Naive thymus-derived CD4-positive, alpha-beta T cell (primary cell): ENCODE measurements around the gene FILIP1. TPM values are rescaled to one million over a fixed set of nuclear protein-coding genes. Genes with fewer than 3 reads are reported as not detected.
A peak's percentile ranks its signal among the peaks of the same experiment; 100 is the strongest.

Source experiments
- ATAC-seq: fragments of 150-1000 bp; cut with Tn5 transposase; 2 replicates; pipeline ENCODE4 v1.10.0; 2021; ENCODE audit warnings: mild to moderate bottlenecking, moderate library complexity
- CTCF ChIA-PET: fragments of 350-600 bp; sonication (Branson Sonifier 250); formaldehyde crosslinking; loops from one replicate; lab custom pipeline; 2021; ENCODE audit warnings: antibody characterized with exemption; lab: Charles Lee
- POLR2A ChIA-PET: fragments of 350-600 bp; sonication (Branson Sonifier 250); formaldehyde crosslinking; loops from one replicate; lab custom pipeline; 2021; ENCODE audit warnings: antibody characterized with exemption, inconsistent platforms; lab: Charles Lee
- DNase-seq, 9 donors: peaks; one replicate each; pipeline versions ENCODE4 v3.0.0 to v3.0.0-alpha.2; 2020 to 2022; ENCODE audit warnings: mixed read lengths in 1 of 9
- H3K27ac ChIP-seq: one replicate; pipeline ENCODE4 v1.7.0; 2013; ENCODE audit warnings: mild to moderate bottlenecking, low read depth, low read length, moderate library complexity
- H3K27me3 ChIP-seq, 2 donors: one replicate each; pipeline ENCODE4 v1.7.0; 2013; ENCODE audit warnings: low read length in 2 of 2, mild to moderate bottlenecking in 2 of 2, moderate library complexity in 2 of 2; ENCODE audit not compliant: control insufficient read depth in 2 of 2, insufficient read depth in 2 of 2
- H3K36me3 ChIP-seq, 3 experiments: 1 replicate in 2 of 3; 2 replicates in 1 of 3; pipeline ENCODE4 v1.7.0; 2013; ENCODE audit warnings: low read length in 3 of 3, mild to moderate bottlenecking in 3 of 3, moderate library complexity in 1 of 3; ENCODE audit not compliant: insufficient read depth in 3 of 3, control insufficient read depth in 2 of 3
- H3K4me1 ChIP-seq, 2 donors: one replicate each; pipeline ENCODE4 v1.7.0; 2013; ENCODE audit warnings: low read length in 2 of 2, mild to moderate bottlenecking in 2 of 2, moderate library complexity in 1 of 2; ENCODE audit not compliant: control insufficient read depth in 2 of 2, insufficient read depth in 2 of 2
- H3K4me3 ChIP-seq: 2 replicates; pipeline ENCODE4 v1.7.0; 2013; ENCODE audit warnings: mild to moderate bottlenecking, low read length
- H3K9me3 ChIP-seq, 3 experiments: 1 replicate in 2 of 3; 2 replicates in 1 of 3; pipeline ENCODE4 v1.7.0; 2013; ENCODE audit warnings: low read length in 3 of 3; ENCODE audit not compliant: control insufficient read depth in 2 of 3
- H3K27ac Mint-ChIP-seq, 9 donors: one replicate each; pipeline ENCODE4 v1.8.0; 2020 to 2022; ENCODE audit warnings: mixed read lengths in 9 of 9, mild to moderate bottlenecking in 8 of 9, moderate library complexity in 5 of 9, inconsistent platforms in 2 of 9
- H3K27me3 Mint-ChIP-seq, 5 donors: one replicate each; pipeline ENCODE4 v1.8.0; 2021 to 2022; ENCODE audit warnings: mixed read lengths in 5 of 5, mild to moderate bottlenecking in 1 of 5
- H3K36me3 Mint-ChIP-seq, 5 donors: one replicate each; pipeline ENCODE4 v1.8.0; 2020 to 2022; ENCODE audit warnings: mixed read lengths in 5 of 5, mild to moderate bottlenecking in 3 of 5, inconsistent platforms in 1 of 5
- H3K4me1 Mint-ChIP-seq, 7 donors: one replicate each; pipeline ENCODE4 v1.8.0; 2020 to 2022; ENCODE audit warnings: mixed read lengths in 7 of 7, mild to moderate bottlenecking in 3 of 7, inconsistent platforms in 1 of 7
- H3K4me3 Mint-ChIP-seq, 10 donors: one replicate each; pipeline ENCODE4 v1.8.0; 2020 to 2022; ENCODE audit warnings: mild to moderate bottlenecking in 10 of 10, mixed read lengths in 10 of 10, moderate library complexity in 6 of 10, inconsistent platforms in 2 of 10
- H3K9me3 Mint-ChIP-seq, 11 donors: one replicate each; pipeline ENCODE4 v1.8.0; 2020 to 2022; ENCODE audit warnings: mixed read lengths in 11 of 11, mild to moderate bottlenecking in 4 of 11, inconsistent platforms in 1 of 11, moderate library complexity in 1 of 11
- intact Hi-C, 2 donors: fragments of 100-400 bp; cut with micrococcal nuclease; formaldehyde crosslinking; loops; one replicate each; pipeline ENCODE4 v1.15.1; 2023
- polyA plus RNA-seq, 2 donors: library from polyadenylated mRNA; unstranded; fragments of 300-500 nt; fragmentation: Illumina TruSeq; gene quantifications; one replicate each; pipeline ENCODE4 v1.2.3, GENCODE V29; 2021
- total RNA-seq, 6 experiments: library from RNA in 5 of 6; stranded (reverse) in 5 of 6; gene quantifications; 1 replicate in 5 of 6; 2 replicates in 1 of 6; pipeline ENCODE4 v1.2.3 and lab custom pipeline; 2021 to 2026

The FILIP1 gene
- total and polyA plus RNA-seq, 7 experiments from 2014 or later: 0.08 to 0.15 (median 0.12) TPM; not detected in 4

DNA sequence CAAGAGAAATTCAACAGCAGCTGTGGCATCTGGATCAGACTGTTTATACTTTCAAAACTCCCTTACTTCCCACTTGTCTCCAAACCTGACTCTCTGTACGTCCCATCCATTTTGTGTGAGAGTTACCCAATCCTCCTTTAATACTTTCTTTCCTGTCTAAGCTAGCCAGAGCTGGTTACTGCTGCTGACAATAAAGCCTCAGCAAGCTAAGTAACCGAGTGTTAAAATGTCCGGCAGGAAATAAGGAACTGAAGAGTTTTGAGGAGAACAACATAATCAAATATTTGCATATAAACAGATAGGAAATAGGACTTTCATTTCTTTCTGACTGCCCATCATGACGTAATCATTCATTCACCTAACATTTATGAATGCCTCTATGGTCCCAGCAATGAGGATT, 220.6 kb downstream of the FILIP1 start:
- H3K27me3 Mint-ChIP-seq: no peaks in the 10 kb centered on the region
- Histone ChIP-seq H3K27me3 (no peaks in the 10 kb centered on the region), H3K36me3 (peaks cover 0 to 13% (median 0%) of the 10 kb centered on the region in 3 experiments), H3K4me1 (peaks cover 12 to 16% of the 10 kb centered on the region in 2 donors), H3K4me3 (no peak overlapping the region), H3K9me3 (no peaks in the 10 kb centered on the region), H3K27ac (no peak overlapping the region)
- peak overlapping the region in 1 of 9 donors; percentile 44 for H3K27ac Mint-ChIP-seq
- peaks cover 5 to 60% (median 30%) of the 10 kb centered on the region in 5 donors for H3K36me3 Mint-ChIP-seq
- ATAC-seq (peak; percentile 40), DNase-seq (no peak)
- intact Hi-C loops: no loop called here
- POLR2A ChIA-PET: no interaction called here
- peaks cover 31 to 84% (median 82%) of the 10 kb centered on the region in 7 donors for H3K4me1 Mint-ChIP-seq
- CTCF ChIA-PET: interaction anchor here (0.7 kb wide), 1 partner anchor 35 kb away, joined by 3 read pairs; no protein-coding TSS in a partner anchor
- peaks cover 0 to 10% (median 0%) of the 10 kb centered on the region in 11 donors for H3K9me3 Mint-ChIP-seq
- H3K4me3 Mint-ChIP-seq: no peak overlapping the region

DNA sequence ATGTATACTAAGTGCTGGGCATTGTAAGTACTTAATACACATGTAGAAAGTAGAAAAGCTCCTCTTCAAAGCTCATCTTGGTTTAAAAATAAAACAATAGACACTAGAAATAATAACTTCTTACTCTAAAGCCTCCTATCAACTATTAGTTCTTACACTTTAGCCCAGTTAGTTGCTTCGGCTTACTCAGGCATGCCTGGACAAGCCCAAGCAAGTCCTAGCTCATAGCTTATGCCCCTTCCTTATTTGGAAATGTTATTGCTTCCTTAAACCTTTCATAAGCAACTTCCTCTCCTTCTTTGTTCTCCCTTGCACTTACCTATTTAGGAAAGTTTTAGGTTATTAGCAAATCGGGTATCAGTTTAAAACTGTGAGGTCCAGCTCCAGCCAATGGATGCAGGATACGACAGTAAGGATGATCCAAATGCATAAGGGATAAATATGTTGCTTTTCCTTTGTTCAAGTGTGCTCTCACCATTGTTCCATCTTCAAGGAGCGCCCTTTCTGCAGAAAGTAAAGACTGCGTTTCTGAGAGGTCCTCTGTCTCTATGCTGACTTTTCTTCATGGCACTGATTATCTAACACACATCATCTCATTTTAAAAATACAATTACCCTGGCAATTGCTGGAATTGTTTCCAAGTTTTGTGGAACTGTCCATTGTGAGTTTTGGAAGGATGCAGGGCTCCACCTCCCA, 221.3 kb downstream of the FILIP1 start:
- ATAC-seq (no peak), DNase-seq (no peak)
- peaks cover 30 to 89% (median 85%) of the 10 kb centered on the region in 7 donors for H3K4me1 Mint-ChIP-seq
- no peaks in the 10 kb centered on the region for H3K27me3 Mint-ChIP-seq
- peaks cover 0 to 13% (median 0%) of the 10 kb centered on the region in 3 experiments for H3K36me3 ChIP-seq
- no peak overlapping the region for H3K27ac ChIP-seq
- H3K4me3 ChIP-seq: no peak overlapping the region
- peak overlapping the region in 4 of 9 donors; percentile 15 to 57 (median 38) for H3K27ac Mint-ChIP-seq
- intact Hi-C loops: loop anchor here in 1 of 2 donors (1.0 kb wide), 1 partner anchor 9 kb away; no protein-coding TSS in a partner anchor
- ChIA-PET CTCF (no interaction called here), POLR2A (interaction anchor here (0.6 to 0.8 kb wide), 2 partner anchors 9 to 325 kb away, joined by 3 read pairs; no protein-coding TSS in a partner anchor)
- peaks cover 5 to 60% (median 30%) of the 10 kb centered on the region in 5 donors for H3K36me3 Mint-ChIP-seq
- H3K4me3 Mint-ChIP-seq: peak overlapping the region in 3 of 10 donors; percentile 4 to 17 (median 16)
- H3K4me1 ChIP-seq: peaks cover 12 to 16% of the 10 kb centered on the region in 2 donors
- no peaks in the 10 kb centered on the region for H3K27me3 ChIP-seq
- H3K9me3 ChIP-seq: no peaks in the 10 kb centered on the region
- peaks cover 0 to 10% (median 0%) of the 10 kb centered on the region in 11 donors for H3K9me3 Mint-ChIP-seq

DNA sequence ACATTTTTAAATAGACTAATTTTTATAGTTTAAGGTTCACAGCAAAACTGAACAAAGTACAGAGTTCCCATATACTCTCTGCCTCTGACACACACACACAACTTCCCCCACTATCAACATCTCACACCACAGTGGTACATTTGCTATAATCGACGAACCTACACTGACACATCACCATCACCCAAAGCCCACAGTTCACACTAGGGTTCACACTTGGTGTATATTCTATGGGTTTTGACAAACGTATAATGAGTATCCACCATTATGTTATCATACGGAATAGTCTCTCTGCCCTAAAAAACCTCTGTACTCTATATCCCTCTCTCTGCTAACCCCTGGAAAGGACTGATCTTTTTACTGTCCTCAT, 224.6 kb downstream of the FILIP1 start:
- Mint-ChIP-seq H3K27ac (peak overlapping the region in 5 of 9 donors; percentile 0 to 76 (median 20)), H3K4me3 (no peak overlapping the region), H3K27me3 (no peaks in the 10 kb centered on the region), H3K4me1 (peaks cover 4 to 66% (median 57%) of the 10 kb centered on the region in 7 donors), H3K9me3 (peaks cover 0 to 6% (median 0%) of the 10 kb centered on the region in 11 donors), H3K36me3 (peaks cover 5 to 36% (median 16%) of the 10 kb centered on the region in 5 donors)
- no peak overlapping the region for H3K27ac ChIP-seq
- H3K27me3 ChIP-seq: no peaks in the 10 kb centered on the region
- ATAC-seq (peak; percentile 40), DNase-seq (no peak)
- H3K36me3 ChIP-seq: peaks cover 0 to 16% (median 0%) of the 10 kb centered on the region in 3 experiments
- H3K4me1 ChIP-seq: peaks cover 0 to 6% of the 10 kb centered on the region in 2 donors
- POLR2A ChIA-PET: interaction anchor here (1.0 kb wide), 1 partner anchor 25 kb away, joined by 4 read pairs; the partner anchor contains the start of gene COX7A2
- intact Hi-C loops: no loop called here
- no peak overlapping the region for H3K4me3 ChIP-seq
- CTCF ChIA-PET: no interaction called here
- H3K9me3 ChIP-seq: no peaks in the 10 kb centered on the region

DNA sequence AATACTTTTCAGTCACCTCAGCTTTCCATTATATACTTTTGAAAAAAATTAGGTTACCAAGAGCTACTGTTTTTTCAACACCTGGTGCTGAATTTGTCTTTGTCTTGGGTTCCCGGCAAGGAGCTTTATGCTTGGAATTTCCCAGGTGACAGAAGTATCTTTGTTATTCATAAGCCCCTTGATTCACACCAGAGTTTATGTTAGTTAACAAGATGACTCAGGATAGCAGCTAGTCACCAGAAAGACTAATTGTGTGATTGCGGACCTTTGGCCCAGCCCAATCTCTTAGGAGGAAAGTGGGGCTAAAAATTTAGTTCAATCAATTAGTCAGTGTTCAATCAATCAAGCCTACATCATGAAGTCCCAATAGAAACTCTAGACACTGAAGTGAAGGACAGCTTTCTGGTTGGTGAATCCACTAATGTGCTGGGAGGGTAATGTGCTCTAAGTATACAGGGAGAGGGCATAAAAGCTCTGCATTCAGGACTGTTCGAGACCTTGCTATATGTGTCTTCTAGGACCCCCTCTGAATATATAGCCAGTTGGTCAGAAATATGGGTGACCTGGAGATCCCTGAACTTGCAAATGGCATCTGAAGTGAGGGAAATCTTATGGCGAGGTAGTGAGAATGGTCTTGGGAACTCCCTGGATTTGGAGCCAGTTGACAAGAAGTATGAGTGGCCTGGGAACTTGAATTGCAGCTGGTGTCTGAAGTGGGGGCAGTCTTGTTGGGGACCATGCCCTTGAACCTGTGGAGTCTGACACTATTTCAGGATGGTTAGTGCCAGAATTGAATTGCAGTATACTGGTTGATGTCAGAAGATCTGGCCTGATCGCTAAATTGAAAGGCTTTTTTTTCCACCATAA, 225.2 kb downstream of the FILIP1 start:
- ChIA-PET CTCF (interaction anchor here (0.9 to 2.5 kb wide), 4 partner anchors 11 to 59 kb away, joined by 3 to 12 read pairs (median 6); partner anchors contain the start of gene TMEM30A), POLR2A (no interaction called here)
- no peaks in the 10 kb centered on the region for H3K9me3 ChIP-seq
- H3K4me1 ChIP-seq: peaks cover 0 to 6% of the 10 kb centered on the region in 2 donors
- H3K27ac ChIP-seq: no peak overlapping the region
- peaks cover 5 to 33% (median 16%) of the 10 kb centered on the region in 5 donors for H3K36me3 Mint-ChIP-seq
- no peak overlapping the region for H3K4me3 Mint-ChIP-seq
- no peak overlapping the region for H3K4me3 ChIP-seq
- peaks cover 0 to 6% (median 0%) of the 10 kb centered on the region in 11 donors for H3K9me3 Mint-ChIP-seq
- peaks cover 0 to 61% (median 53%) of the 10 kb centered on the region in 7 donors for H3K4me1 Mint-ChIP-seq
- DNase-seq (no peak), ATAC-seq (no peak)
- no peaks in the 10 kb centered on the region for H3K27me3 ChIP-seq
- intact Hi-C loops: no loop called here
- H3K27me3 Mint-ChIP-seq: no peaks in the 10 kb centered on the region
- H3K36me3 ChIP-seq: peaks cover 0 to 21% (median 0%) of the 10 kb centered on the region in 3 experiments
- H3K27ac Mint-ChIP-seq: peak overlapping the region in 5 of 9 donors; percentile 0 to 76 (median 47)

DNA sequence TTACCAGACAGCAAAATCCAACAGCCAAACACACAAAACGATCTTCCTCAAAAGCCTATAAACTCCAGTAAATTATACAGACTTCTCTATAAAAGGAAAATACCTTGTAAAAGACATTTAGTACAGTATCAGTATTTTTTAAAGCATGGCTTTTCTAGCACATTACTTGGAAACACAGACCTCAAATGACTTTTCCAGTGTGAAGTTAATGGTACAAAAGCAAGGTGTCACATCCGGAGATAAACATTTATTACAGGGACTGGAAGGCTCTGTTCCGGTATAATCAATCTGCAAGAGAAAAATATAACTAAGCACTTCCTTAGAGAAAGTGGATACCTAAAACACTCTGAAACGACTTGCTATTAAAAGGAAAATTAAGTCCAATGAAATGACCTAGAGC, 226.1 kb downstream of the FILIP1 start:
- Mint-ChIP-seq H3K4me3 (peak overlapping the region in 1 of 10 donors; percentile 36), H3K27me3 (no peaks in the 10 kb centered on the region), H3K27ac (peak overlapping the region in 3 of 9 donors; percentile 21 to 62 (median 53)), H3K9me3 (no peaks in the 10 kb centered on the region), H3K4me1 (peaks cover 0 to 59% (median 48%) of the 10 kb centered on the region in 7 donors), H3K36me3 (peaks cover 5 to 31% (median 16%) of the 10 kb centered on the region in 5 donors)
- intact Hi-C loops: loop anchor here in 1 of 2 donors (2.0 kb wide), 2 partner anchors 15 to 17 kb away; partner anchors contain the start of gene TMEM30A
- H3K36me3 ChIP-seq: peaks cover 0 to 24% (median 0%) of the 10 kb centered on the region in 3 experiments
- CTCF ChIA-PET: interaction anchor here (0.5 to 2.5 kb wide), 6 partner anchors 10 to 1755 kb away, joined by 3 to 12 read pairs (median 5); partner anchors contain the start of gene TMEM30A
- POLR2A ChIA-PET: no interaction called here
- H3K9me3 ChIP-seq: no peaks in the 10 kb centered on the region
- H3K27ac ChIP-seq: no peak overlapping the region
- H3K4me3 ChIP-seq: no peak overlapping the region
- ATAC-seq (no peak), DNase-seq (no peak)
- H3K4me1 ChIP-seq: peaks cover 0 to 6% of the 10 kb centered on the region in 2 donors
- H3K27me3 ChIP-seq: no peaks in the 10 kb centered on the region
